Activated naive CD8-positive, alpha-beta T cell treated with anti-CD3 and anti-CD28 coated beads, Interleukin-2, amount 50 U/mL, for 24 hours (primary cell): ENCODE measurements around the gene CCBE1.
"Not testable (repeated sequence)": the region's sequence is repeated elsewhere in the genome, so short reads cannot be mapped to it uniquely, and the experiment has no call there.

ENCODE experiments used
- ATAC-seq: fragments of 150-1000 bp; cut with Tn5 transposase; one replicate; pipeline ENCODE4 v1.10.0; 2021
- DNase-seq: peaks from one replicate; pipeline ENCODE4 v3.0.0; 2021
- H3K27ac Mint-ChIP-seq: one replicate; pipeline ENCODE4 v1.8.0; 2021; ENCODE audit warnings: mild to moderate bottlenecking, mixed read lengths
- H3K27me3 Mint-ChIP-seq: one replicate; pipeline ENCODE4 v1.8.0; 2021; ENCODE audit warnings: mixed read lengths
- H3K36me3 Mint-ChIP-seq: one replicate; pipeline ENCODE4 v1.8.0; 2021; ENCODE audit warnings: low read depth, mixed read lengths
- H3K4me1 Mint-ChIP-seq: one replicate; pipeline ENCODE4 v1.8.0; 2021; ENCODE audit warnings: mixed read lengths
- H3K4me3 Mint-ChIP-seq: one replicate; pipeline ENCODE4 v1.8.0; 2021; ENCODE audit warnings: mild to moderate bottlenecking, moderate library complexity, mixed read lengths
- H3K9me3 Mint-ChIP-seq: one replicate; pipeline ENCODE4 v1.8.0; 2021; ENCODE audit warnings: mixed read lengths

CCBE1 gene

DNA sequence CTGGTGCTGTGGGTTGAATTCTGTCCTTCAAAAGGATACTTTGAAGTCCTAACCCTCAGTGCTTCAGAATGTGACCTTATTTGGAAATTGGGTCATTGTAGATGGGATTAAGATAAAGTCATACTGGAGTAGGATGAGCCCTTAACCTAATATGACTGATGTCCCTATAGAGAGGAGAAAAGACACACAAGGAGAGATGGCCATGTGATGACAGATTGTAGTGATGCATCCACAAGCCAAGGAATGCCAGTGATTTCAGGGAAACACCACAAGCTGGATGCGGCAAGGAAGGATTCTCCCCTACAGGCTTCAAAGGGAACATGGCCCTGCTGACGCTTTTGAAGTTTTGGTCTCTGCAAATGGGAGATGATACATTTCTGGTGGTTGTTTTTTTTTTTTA, 24.7 kb upstream of the CCBE1 start:
- no peaks in the 10 kb centered on the region for H3K36me3 Mint-ChIP-seq

DNA sequence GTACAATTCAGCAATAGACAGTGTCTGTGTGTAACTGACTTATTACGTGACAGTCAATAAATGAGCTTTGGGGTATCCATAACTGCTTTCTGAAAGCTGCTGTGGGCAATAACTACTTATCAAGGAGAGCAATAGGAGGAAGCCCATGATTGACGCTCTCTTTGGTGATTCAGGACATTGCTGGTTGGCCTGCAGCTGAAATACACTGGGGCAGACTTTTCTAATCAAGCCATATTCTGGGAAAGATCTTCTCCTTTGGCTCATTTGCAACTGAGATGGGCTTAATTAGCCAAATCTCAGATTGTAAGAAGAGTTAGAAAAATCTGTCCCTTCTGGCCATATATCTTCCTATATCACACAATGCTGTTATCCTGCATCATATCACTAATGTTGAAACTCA, 24.0 kb upstream of the CCBE1 start:
- no peak overlapping the region for H3K27ac Mint-ChIP-seq
- DNase-seq = no peak
- H3K9me3 Mint-ChIP-seq = no peaks in the 10 kb centered on the region
- H3K4me1 Mint-ChIP-seq = no peaks in the 10 kb centered on the region
- H3K36me3 Mint-ChIP-seq = no peaks in the 10 kb centered on the region
- ATAC-seq = no peak
- peaks cover 3% of the 10 kb centered on the region for H3K27me3 Mint-ChIP-seq
- H3K4me3 Mint-ChIP-seq = no peak overlapping the region

More for the DNA sequence above, 24.7 kb upstream of the CCBE1 start:
- Mint-ChIP-seq H3K27me3 (peaks cover 3% of the 10 kb centered on the region), H3K4me1 (no peaks in the 10 kb centered on the region), H3K27ac (no peak overlapping the region), H3K9me3 (no peaks in the 10 kb centered on the region), H3K4me3 (no peak overlapping the region)
- DNase-seq (no peak), ATAC-seq (no peak)

DNA sequence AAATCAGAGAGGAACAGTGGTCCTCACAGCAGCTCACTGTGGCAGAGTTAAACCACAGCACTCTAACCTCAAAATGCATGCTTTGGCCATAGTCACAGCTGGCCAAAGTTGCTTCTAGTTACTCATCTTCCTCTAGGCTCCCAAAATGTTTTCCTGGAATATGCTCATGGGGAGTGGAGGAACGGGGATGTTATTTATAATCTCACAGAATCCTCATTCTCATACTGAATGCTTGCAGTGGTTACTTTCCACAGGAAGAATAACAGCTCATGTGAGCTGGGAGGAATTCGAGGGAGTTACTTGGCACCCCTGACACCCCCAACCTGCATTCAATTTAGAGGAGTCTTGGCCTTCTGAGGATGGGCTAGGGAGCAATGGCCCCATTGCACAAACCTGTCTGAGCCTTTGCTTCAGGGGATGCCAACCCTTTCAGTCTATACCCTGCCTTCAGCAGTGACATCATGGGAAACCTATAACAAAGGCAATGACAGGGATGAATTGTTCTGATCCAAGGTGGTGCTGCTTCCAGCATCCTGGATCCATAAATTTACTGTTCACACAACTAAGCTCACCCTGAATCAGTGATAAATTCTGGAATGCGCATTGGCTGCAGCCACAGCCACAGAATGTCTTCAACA, 22.4 kb upstream of the CCBE1 start:
- H3K27me3 Mint-ChIP-seq = no peaks in the 10 kb centered on the region
- no peaks in the 10 kb centered on the region for H3K4me1 Mint-ChIP-seq
- ATAC-seq (no peak), DNase-seq (no peak)
- no peaks in the 10 kb centered on the region for H3K36me3 Mint-ChIP-seq
- H3K4me3 Mint-ChIP-seq = no peak overlapping the region
- no peak overlapping the region for H3K27ac Mint-ChIP-seq
- peaks cover under 1% of the 10 kb centered on the region for H3K9me3 Mint-ChIP-seq

DNA sequence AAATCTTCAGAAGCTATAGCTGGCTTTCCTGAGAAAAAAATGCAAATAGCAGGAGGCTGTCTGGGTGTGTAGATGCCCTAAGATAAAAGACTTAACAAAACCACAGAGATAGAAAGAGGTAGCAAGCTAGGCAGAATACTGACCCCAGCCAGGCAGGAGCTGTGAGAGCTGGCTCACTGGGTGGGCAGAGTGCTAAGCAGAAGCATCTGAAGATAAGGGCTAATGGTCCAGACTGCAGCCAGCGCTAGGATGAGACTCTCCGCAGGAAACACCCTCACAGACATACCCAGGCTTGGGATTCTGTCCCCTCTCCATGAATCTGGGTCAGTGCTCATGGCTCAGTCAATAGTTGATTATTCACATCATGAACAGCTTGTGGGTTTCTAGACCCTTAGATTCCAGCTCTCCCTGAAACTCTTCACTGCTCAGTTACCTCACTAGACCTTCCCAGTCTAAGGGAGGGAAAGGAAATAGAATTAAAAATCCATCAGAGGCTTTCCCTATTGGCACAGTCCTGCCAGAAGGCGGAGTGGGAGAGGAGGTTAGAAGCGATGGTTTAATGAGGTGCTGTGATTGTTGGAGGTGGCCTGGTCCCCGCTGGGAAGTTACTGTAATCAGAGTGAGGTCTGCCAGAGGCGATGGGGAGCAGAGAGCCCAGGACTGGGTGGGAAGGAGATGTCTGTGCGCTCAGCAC, 21.4 kb upstream of the CCBE1 start:
- DNase-seq (no peak), ATAC-seq (no peak)
- no peaks in the 10 kb centered on the region for H3K36me3 Mint-ChIP-seq
- H3K27ac Mint-ChIP-seq = no peak overlapping the region
- H3K27me3 Mint-ChIP-seq = no peaks in the 10 kb centered on the region
- H3K4me3 Mint-ChIP-seq = no peak overlapping the region
- H3K4me1 Mint-ChIP-seq = no peaks in the 10 kb centered on the region
- H3K9me3 Mint-ChIP-seq = peaks cover 3% of the 10 kb centered on the region

DNA sequence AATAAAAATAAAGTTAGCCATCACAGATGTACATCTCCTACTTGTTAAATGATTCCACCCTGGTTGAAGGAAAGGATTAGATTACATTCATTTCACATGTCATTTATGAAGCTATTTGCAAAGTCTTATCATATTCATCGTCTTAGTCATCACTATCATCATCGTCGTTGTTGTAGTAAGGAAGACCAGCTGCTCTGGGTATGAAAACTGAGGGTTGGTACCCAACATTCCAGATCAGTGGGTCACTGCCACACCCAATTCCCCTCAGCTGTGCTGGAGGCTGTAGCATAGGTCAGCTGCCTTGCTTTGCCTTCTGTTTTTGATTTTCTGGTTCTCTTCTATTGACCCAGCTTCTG, 20.9 kb upstream of the CCBE1 start:
- Mint-ChIP-seq H3K27ac (no peak overlapping the region), H3K36me3 (no peaks in the 10 kb centered on the region), H3K4me1 (no peaks in the 10 kb centered on the region), H3K4me3 (no peak overlapping the region), H3K9me3 (peaks cover 3% of the 10 kb centered on the region), H3K27me3 (no peaks in the 10 kb centered on the region)
- DNase-seq (no peak), ATAC-seq (no peak)

DNA sequence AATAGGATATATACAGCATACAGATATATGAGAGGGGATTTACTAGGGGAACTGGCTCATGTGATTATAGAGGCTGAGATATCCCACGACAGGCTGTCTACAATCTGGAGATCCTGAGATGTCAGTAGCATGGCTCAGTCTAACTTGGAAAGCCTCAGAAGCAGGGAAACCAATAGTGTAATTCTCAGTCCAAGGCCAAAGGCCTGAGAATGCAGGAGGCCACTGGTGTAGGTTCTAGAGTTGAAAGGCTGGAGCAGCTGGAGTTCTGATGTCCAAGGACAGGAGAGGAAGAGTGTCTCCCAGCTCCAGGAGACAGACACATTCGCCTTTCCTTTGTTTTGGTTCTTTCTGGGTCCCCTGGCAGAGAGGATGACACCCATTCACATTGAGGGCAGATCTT, 20.1 kb upstream of the CCBE1 start:
- Mint-ChIP-seq H3K9me3 (peaks cover 3% of the 10 kb centered on the region), H3K4me3 (no peak overlapping the region), H3K36me3 (no peaks in the 10 kb centered on the region), H3K4me1 (no peaks in the 10 kb centered on the region), H3K27ac (no peak overlapping the region), H3K27me3 (no peaks in the 10 kb centered on the region)
- no peak for DNase-seq
- no peak for ATAC-seq

DNA sequence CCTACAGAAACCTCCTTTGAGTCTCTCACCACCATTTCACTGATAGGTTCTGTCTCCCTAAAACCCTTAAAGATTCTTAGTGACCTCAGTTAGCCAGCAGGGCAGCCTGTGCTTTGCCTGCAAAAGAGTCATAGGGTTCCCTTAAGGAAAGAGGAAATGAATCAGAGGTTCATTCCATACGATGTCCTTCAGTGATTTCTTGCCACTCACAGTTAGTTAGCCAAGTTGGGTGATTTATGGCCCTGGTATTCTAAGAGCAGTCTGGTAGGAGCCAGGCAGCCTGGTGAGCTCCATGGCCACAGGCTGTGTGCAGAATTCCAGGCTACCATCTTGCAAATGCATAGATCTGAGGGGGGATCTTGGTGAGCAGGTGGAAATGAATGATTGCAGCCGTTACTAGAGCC, 18.7 kb upstream of the CCBE1 start:
- H3K27ac Mint-ChIP-seq = no peak overlapping the region
- H3K4me3 Mint-ChIP-seq = no peak overlapping the region
- no peaks in the 10 kb centered on the region for H3K36me3 Mint-ChIP-seq
- no peak for ATAC-seq
- H3K9me3 Mint-ChIP-seq = peaks cover 3% of the 10 kb centered on the region
- H3K4me1 Mint-ChIP-seq = no peaks in the 10 kb centered on the region
- no peaks in the 10 kb centered on the region for H3K27me3 Mint-ChIP-seq
- DNase-seq = no peak

DNA sequence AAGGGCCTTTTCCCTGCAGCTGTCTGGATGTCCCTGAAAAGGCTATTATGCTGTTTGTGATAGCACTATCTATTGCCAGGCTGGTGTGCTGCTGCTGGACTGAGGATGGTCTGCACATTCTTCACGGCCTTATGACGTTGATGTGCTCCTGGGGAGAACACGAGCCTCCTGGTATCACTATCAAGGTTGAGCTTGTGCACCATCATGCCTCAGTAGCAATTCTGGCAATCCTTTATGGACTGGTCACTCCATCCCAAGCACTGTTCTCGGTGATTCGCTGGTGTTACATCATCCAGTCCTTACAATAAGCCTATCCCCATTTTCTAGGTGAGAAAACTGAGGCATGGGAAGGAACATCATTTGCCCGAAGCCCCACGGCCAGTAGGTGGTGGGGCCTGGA, 18.2 kb upstream of the CCBE1 start:
- DNase-seq (no peak), ATAC-seq (no peak)
- no peak overlapping the region for H3K4me3 Mint-ChIP-seq
- H3K27ac Mint-ChIP-seq = no peak overlapping the region
- no peaks in the 10 kb centered on the region for H3K27me3 Mint-ChIP-seq
- no peaks in the 10 kb centered on the region for H3K4me1 Mint-ChIP-seq
- H3K36me3 Mint-ChIP-seq = no peaks in the 10 kb centered on the region
- peaks cover 3% of the 10 kb centered on the region for H3K9me3 Mint-ChIP-seq

DNA sequence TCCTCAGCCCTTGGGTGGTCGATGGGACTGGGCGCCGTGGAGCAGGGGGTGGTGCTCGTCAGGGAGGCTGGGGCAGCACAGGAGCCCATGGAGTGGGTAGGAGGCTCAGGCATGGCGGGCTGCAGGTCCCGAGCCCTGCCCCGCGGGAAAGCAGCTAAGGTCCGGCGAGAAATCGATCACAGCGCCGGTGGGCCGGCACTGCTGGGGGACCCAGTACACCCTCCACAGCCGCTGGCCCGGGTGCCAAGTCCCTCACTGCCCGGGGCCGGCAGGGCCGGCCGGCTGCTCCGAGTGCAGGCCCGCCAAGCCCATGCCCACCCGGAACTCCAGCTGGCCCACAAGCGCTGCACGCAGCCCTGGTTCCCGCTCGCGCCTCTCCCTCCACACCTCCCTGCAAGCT, 16.9 kb upstream of the CCBE1 start:
- H3K4me1 Mint-ChIP-seq, DNase-seq, ATAC-seq, H3K27me3 Mint-ChIP-seq, H3K9me3 Mint-ChIP-seq, H3K36me3 Mint-ChIP-seq, H3K27ac Mint-ChIP-seq, H3K4me3 Mint-ChIP-seq: not testable (repeated sequence)

DNA sequence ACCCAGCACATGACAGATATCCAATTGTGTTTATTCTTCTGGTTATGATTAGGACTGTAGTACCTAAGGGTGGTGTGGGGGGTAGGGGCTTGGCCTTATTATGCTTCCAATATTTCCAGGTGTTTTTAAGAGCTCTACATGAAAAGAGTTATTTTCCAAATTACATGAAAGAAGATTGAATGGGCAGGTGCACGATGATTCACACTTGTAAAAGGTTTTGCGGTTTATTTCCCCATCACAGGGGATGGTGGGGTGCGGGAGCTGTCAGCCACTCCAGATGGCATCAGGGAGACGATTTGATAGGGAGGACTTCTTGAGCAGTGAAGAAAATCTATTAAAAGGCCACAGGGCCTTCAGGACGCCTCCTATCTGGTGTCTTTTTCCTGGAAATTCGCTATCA, 15.1 kb upstream of the CCBE1 start:
- no peak overlapping the region for H3K27ac Mint-ChIP-seq
- ATAC-seq (no peak), DNase-seq (no peak)
- no peaks in the 10 kb centered on the region for H3K4me1 Mint-ChIP-seq
- peaks cover 3% of the 10 kb centered on the region for H3K9me3 Mint-ChIP-seq
- no peaks in the 10 kb centered on the region for H3K27me3 Mint-ChIP-seq
- no peaks in the 10 kb centered on the region for H3K36me3 Mint-ChIP-seq
- no peak overlapping the region for H3K4me3 Mint-ChIP-seq

DNA sequence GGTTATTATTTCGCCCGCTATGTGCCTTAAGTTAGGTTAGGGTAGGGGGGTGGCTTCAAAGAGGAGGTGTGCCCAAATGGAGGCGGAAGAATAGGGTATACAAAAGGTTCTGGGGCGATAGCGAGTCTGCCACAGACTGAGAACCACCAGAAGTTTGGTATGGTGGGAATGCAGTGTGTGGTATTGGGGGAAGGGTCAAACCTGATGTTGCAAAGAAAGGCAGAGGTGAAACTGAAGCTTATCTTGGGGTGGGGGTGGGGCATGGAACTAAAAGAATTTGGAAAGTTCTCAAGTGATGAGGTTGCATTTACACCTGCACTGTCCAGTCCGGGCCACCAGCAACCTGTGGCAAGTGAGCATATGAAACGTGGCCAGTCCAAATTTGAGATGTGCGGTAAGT, 11.8 kb upstream of the CCBE1 start:
- H3K4me3 Mint-ChIP-seq = no peak overlapping the region
- ATAC-seq (no peak), DNase-seq (no peak)
- no peaks in the 10 kb centered on the region for H3K9me3 Mint-ChIP-seq
- H3K36me3 Mint-ChIP-seq = no peaks in the 10 kb centered on the region
- no peaks in the 10 kb centered on the region for H3K4me1 Mint-ChIP-seq
- no peaks in the 10 kb centered on the region for H3K27me3 Mint-ChIP-seq
- no peak overlapping the region for H3K27ac Mint-ChIP-seq

DNA sequence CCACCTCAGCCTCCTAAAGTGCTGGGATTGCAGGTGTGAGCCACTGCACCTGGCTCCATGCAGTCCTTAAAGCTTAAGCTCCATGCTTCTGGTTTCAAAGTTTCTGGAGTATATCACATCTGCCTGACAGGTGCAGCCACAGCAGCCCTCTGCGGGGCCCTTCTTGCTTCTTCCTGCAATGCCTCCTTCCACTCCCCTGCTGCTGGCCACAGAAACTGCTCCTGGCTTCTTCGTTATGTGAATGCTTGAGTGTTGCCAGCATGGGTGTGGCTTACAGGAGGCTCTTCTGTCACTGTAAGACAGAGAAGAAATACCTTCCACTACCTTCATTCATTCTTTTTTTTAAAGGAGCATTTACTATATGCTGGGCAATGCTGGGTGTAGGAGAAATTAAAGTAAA, 10.1 kb upstream of the CCBE1 start:
- no peak overlapping the region for H3K4me3 Mint-ChIP-seq
- no peaks in the 10 kb centered on the region for H3K9me3 Mint-ChIP-seq
- DNase-seq (no peak), ATAC-seq (no peak)
- no peaks in the 10 kb centered on the region for H3K27me3 Mint-ChIP-seq
- H3K27ac Mint-ChIP-seq = no peak overlapping the region
- H3K4me1 Mint-ChIP-seq = no peaks in the 10 kb centered on the region
- no peaks in the 10 kb centered on the region for H3K36me3 Mint-ChIP-seq

DNA sequence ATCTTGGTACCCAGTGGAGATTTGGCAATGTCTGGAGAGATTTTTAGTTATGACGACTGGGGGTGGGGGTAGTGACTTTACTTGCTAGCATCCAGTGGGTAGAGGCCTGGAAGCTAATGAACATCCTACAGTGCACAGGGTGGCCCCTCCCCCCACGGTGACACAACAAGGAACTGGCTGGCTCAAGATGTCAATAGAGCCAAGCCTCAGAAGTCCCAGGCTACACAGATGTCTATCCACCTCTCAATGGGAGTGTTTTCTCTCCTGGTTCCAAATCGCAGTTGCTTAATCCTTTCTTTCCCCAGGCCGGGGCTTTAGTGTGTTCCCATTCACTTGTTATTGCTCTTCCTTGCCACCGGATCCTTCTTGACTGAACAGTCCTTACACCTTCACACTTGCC, 9.3 kb upstream of the CCBE1 start:
- DNase-seq (no peak), ATAC-seq (no peak)
- no peaks in the 10 kb centered on the region for H3K36me3 Mint-ChIP-seq
- H3K4me3 Mint-ChIP-seq = no peak overlapping the region
- no peaks in the 10 kb centered on the region for H3K27me3 Mint-ChIP-seq
- no peaks in the 10 kb centered on the region for H3K9me3 Mint-ChIP-seq
- H3K4me1 Mint-ChIP-seq = no peaks in the 10 kb centered on the region
- no peak overlapping the region for H3K27ac Mint-ChIP-seq

DNA sequence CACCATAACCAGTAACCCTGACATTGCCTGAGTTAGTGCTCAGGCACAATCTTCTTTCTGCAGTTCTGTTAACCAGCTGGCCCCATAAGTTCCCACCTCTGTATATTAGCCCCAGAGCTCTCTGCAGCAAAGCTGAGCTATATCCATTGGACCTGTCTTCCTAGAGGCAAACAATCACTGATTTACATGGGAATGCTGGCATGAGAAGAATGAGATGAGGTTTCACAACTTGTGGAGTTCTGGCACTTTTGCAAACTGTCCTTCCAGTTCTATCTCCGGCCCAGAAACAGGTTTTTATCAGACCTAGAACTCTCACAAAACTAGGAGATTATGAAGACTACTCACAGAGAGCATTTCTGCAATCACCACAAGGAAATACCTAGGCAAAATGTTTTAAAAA, 7.9 kb upstream of the CCBE1 start:
- no peaks in the 10 kb centered on the region for H3K27me3 Mint-ChIP-seq
- H3K36me3 Mint-ChIP-seq = no peaks in the 10 kb centered on the region
- no peaks in the 10 kb centered on the region for H3K4me1 Mint-ChIP-seq

DNA sequence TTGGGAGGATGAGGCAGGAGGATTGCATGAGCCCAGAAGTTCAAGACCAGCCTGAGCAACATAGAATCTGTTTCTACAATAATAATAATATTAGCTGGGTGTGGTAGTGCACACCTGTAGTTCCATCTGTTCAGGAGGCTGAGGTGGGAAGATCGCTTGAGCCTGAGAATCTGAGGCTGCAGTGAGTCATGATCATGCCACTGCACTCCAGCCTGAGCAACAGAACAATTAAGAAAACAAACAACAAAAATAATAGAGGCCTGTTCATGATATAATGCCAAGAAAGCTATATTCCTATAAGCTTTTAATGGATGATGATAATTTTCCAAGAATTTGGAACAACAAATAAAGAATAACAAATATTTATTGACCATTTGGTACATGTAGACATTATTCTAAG, 6.9 kb upstream of the CCBE1 start:
- no peaks in the 10 kb centered on the region for H3K36me3 Mint-ChIP-seq
- H3K9me3 Mint-ChIP-seq = no peaks in the 10 kb centered on the region
- peaks cover 6% of the 10 kb centered on the region for H3K27me3 Mint-ChIP-seq
- DNase-seq = no peak
- H3K4me1 Mint-ChIP-seq = no peaks in the 10 kb centered on the region
- H3K27ac Mint-ChIP-seq = no peak overlapping the region
- ATAC-seq = no peak
- no peak overlapping the region for H3K4me3 Mint-ChIP-seq

More for the DNA sequence above, 7.9 kb upstream of the CCBE1 start:
- ATAC-seq (no peak), DNase-seq (no peak)
- Mint-ChIP-seq H3K27ac (no peak overlapping the region), H3K9me3 (no peaks in the 10 kb centered on the region), H3K4me3 (no peak overlapping the region)

DNA sequence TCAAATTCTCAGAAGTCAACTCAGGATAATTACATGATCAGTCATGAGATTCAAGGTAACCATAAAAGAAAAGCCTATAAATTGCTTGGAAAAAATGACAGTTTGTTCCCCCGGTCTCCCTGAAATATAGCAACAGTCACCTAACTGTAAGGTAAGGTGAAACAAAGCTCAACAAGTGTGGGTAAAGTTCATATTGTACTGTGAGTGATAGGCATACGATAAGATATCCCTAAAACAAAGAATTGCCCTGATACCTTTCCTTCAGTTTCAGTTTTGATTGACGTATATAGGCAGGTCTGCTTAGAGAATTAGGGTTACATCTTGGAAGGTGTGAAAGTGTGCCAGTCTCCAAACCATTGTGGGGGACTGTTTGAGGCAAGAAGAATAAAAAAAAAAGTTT, 4.0 kb upstream of the CCBE1 start:
- ATAC-seq = no peak
- H3K4me3 Mint-ChIP-seq = no peak overlapping the region

More for the DNA sequence above, 4.0 kb upstream of the CCBE1 start:
- H3K4me1 Mint-ChIP-seq = peaks cover 5% of the 10 kb centered on the region
- peaks cover 23% of the 10 kb centered on the region for H3K27me3 Mint-ChIP-seq
- no peaks in the 10 kb centered on the region for H3K36me3 Mint-ChIP-seq
- no peaks in the 10 kb centered on the region for H3K9me3 Mint-ChIP-seq
- DNase-seq = no peak
- H3K27ac Mint-ChIP-seq = no peak overlapping the region
